RCC 7860 (cell line): Measurements from ENCODE around the gene SLC25A44.
"Not testable (repeated sequence)": the region's sequence is repeated elsewhere in the genome, so short reads cannot be mapped to it uniquely, and the experiment has no call there.

Source experiments
- DNase-seq: peaks from one replicate; pipeline ENCODE4 v3.0.0-alpha.2; 2015; ENCODE audit warnings: low spot score
- FAIRE-seq: peaks from 2 replicates; lab custom pipeline; 2012; peaks lifted over from hg19 to GRCh38; lab: Jason Lieb, UNC

The SLC25A44 gene

GRCh38 chr1:156198831-156199349 lies 5.0 kb downstream of the SLC25A44 start:
- FAIRE-seq, result no peak
- no peak for DNase-seq

- FAIRE-seq (no peak), DNase-seq (no peak)
Measured at GRCh38 chr1:156200044-156200443, 6.1 kb downstream of the SLC25A44 start.

GRCh38 chr1:156203331-156203730 lies 9.4 kb downstream of the SLC25A44 start:
- no peak for FAIRE-seq
- peak; percentile 36 for DNase-seq

GRCh38 chr1:156204686-156205085 lies 10.8 kb downstream of the SLC25A44 start:
- no peak for FAIRE-seq
- DNase-seq, result no peak

- DNase-seq (no peak), FAIRE-seq (no peak)
Measured at GRCh38 chr1:156211243-156211642, 17.3 kb downstream of the SLC25A44 start.

- DNase-seq (no peak), FAIRE-seq (no peak)
Measured at GRCh38 chr1:156212130-156212529, 18.2 kb downstream of the SLC25A44 start.

- FAIRE-seq (no peak), DNase-seq (peak; percentile 88)
Measured at GRCh38 chr1:156212833-156213643, 19.1 kb downstream of the SLC25A44 start, which contains the start of gene PMF1. PMF1 (plus strand) TSS chr1:156213007; CDS start chr1:156213016, 9 bp downstream.

- DNase-seq (no peak), FAIRE-seq (no peak)
Measured at GRCh38 chr1:156213644-156213966, 19.7 kb downstream of the SLC25A44 start.

- FAIRE-seq (no peak), DNase-seq (peak; percentile 81)
Measured at GRCh38 chr1:156214024-156214748, 20.3 kb downstream of the SLC25A44 start.

- FAIRE-seq, result peak; percentile 73
- DNase-seq, result not testable (repeated sequence)
Measured at GRCh38 chr1:156216361-156217086, 22.6 kb downstream of the SLC25A44 start.

GRCh38 chr1:156217871-156218270 lies 24.0 kb downstream of the SLC25A44 start:
- DNase-seq, result no peak
- FAIRE-seq, result no peak

- FAIRE-seq (no peak), DNase-seq (no peak)
Measured at GRCh38 chr1:156220226-156220625, 26.3 kb downstream of the SLC25A44 start.

- FAIRE-seq (no peak), DNase-seq (no peak)
Measured at GRCh38 chr1:156221986-156222692, 28.2 kb downstream of the SLC25A44 start.

GRCh38 chr1:156225677-156226014 lies 31.7 kb downstream of the SLC25A44 start:
- no peak for DNase-seq
- FAIRE-seq, result no peak

GRCh38 chr1:156226116-156226538 lies 32.2 kb downstream of the SLC25A44 start:
- no peak for FAIRE-seq

GRCh38 chr1:156226782-156227181 lies 32.9 kb downstream of the SLC25A44 start:
- no peak for FAIRE-seq
- no peak for DNase-seq

More at GRCh38 chr1:156226116-156226538, 32.2 kb downstream of the SLC25A44 start:
- no peak for DNase-seq

GRCh38 chr1:156228501-156228900 lies 34.6 kb downstream of the SLC25A44 start:
- DNase-seq (no peak), FAIRE-seq (no peak)

- DNase-seq (no peak), FAIRE-seq (no peak)
Measured at GRCh38 chr1:156229809-156230472, 36.0 kb downstream of the SLC25A44 start.

- DNase-seq, result no peak
- no peak for FAIRE-seq
Measured at GRCh38 chr1:156230473-156230837, 36.6 kb downstream of the SLC25A44 start.

- FAIRE-seq (no peak), DNase-seq (no peak)
Measured at GRCh38 chr1:156232201-156232894, 38.4 kb downstream of the SLC25A44 start.
